Measurements from ENCODE around the gene CBARP. TPM values are rescaled to one million over a fixed set of nuclear protein-coding genes. Genes with fewer than 3 reads are reported as not detected.

CBARP gene
- total and polyA plus RNA-seq, 9 of the 15 experiments (the other 6 are each of a cell fraction or from before 2014, with no cell fraction given): 0.03 to 8.9 (median 1.2) TPM; not detected in 1

DNA sequence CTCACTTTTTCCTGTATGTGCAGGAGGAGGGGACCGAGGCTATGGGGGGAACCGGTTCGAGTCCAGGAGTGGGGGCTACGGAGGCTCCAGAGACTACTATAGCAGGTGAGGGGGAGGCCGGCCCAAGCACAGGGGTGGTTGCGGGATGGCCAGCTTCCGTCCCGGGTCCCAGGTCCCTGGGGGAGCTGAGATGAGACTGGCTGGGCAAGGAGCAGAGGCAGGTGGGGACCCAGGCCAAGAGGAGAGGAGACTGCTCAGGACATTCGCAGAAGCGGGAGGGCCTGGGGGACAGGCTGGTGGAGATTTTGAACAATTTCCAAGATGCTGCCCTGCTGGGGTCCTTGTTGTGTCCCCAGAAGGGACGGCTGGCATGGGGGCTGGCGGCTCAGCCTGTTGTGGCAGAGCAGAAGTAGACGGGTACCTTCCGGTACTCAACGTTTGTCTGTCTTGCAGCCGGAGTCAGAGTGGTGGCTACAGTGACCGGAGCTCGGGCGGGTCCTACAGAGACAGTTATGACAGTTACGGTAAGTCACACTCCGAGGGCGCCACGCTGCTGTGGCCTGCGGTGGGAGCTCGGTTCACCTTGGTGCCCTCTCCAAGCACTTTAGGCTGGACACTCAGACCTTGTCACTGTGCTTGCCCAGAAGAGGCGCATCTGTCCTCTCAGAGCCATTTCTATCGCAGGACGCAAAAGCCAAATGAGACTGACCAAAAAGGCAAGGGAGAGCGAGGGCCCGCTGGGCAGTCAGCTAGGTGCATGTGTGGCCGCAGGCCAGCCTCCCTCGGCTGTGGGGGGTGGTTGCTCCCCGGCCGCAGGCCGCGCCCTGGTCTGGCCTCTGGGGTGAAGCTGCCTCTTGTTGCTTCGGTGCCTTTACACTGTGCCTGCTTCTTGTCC, 34.0 kb upstream of the CBARP start (continued):
- no peak for TF ChIP-seq ZNF253 (CRISPR knock-in tag; conservative IDR thresholded peaks at IDR 0.05)
- TF ChIP-seq ZFX (CRISPR knock-in tag; IDR thresholded peaks at IDR 0.05): peak; percentile 78
- TF ChIP-seq NR1H2 (CRISPR knock-in tag; IDR thresholded peaks at IDR 0.05): no peak
- no peak for TF ChIP-seq ZNF274 (IDR thresholded peaks at IDR 0.05; ENCODE audit: borderline replicate concordance, low read depth, low read length)
- TF ChIP-seq TAF15 (IDR thresholded peaks at IDR 0.05; ENCODE audit: low read depth, low read length): no peak
- TF ChIP-seq SREBF2 (CRISPR knock-in tag; IDR thresholded peaks at IDR 0.05): no peak
- no peak for TF ChIP-seq ZBTB9 (CRISPR knock-in tag; IDR thresholded peaks at IDR 0.05)
- no peak for TF ChIP-seq SMARCA4 (IDR thresholded peaks at IDR 0.05)
- TF ChIP-seq MIER1 (IDR thresholded peaks at IDR 0.05; ENCODE audit: low read depth): no peak
- TF ChIP-seq, protein P1, sequence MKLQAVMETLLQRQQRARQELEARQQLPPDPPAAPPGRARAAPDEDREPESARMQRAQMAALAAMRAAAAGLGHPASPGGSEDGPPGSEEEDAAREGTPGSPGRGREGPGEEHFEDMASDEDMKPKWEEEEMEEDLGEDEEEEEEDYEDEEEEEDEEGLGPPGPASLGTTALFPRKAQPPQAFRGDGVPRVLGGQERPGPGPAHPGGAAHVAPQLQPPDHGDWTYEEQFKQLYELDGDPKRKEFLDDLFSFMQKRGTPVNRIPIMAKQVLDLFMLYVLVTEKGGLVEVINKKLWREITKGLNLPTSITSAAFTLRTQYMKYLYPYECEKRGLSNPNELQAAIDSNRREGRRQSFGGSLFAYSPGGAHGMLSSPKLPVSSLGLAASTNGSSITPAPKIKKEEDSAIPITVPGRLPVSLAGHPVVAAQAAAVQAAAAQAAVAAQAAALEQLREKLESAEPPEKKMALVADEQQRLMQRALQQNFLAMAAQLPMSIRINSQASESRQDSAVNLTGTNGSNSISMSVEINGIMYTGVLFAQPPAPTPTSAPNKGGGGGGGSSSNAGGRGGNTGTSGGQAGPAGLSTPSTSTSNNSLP (IDR thresholded peaks at IDR 0.05; ENCODE audit: borderline replicate concordance, low read depth, low read length): no peak
- no peak for TF ChIP-seq NBN (IDR thresholded peaks at IDR 0.05; ENCODE audit: low read depth)
- TF ChIP-seq DLX4 (CRISPR knock-in tag; IDR thresholded peaks at IDR 0.05): no peak
- no peak for TF ChIP-seq ZHX1 (conservative IDR thresholded peaks at IDR 0.05; ENCODE audit: low read length)
- no peak for TF ChIP-seq SMAD2 (IDR thresholded peaks at IDR 0.05; ENCODE audit: low read depth, low read length)
- no peak for TF ChIP-seq CHD2 (IDR thresholded peaks at IDR 0.05; ENCODE audit: low read depth, low read length)
- 0 out of 2 replicates have a peak, but pooled peaks have one; percentile 41 for TF ChIP-seq SMAD3 (CRISPR knock-in tag; conservative IDR thresholded peaks at IDR 0.05)
- no peak for TF ChIP-seq TRIM25 (IDR thresholded peaks at IDR 0.05; ENCODE audit: borderline replicate concordance)
- TF ChIP-seq EGR1 (conservative IDR thresholded peaks at IDR 0.05): no peak

All from K562 (cell line).